ENCODE measurements around the gene CHDH.

DNA sequence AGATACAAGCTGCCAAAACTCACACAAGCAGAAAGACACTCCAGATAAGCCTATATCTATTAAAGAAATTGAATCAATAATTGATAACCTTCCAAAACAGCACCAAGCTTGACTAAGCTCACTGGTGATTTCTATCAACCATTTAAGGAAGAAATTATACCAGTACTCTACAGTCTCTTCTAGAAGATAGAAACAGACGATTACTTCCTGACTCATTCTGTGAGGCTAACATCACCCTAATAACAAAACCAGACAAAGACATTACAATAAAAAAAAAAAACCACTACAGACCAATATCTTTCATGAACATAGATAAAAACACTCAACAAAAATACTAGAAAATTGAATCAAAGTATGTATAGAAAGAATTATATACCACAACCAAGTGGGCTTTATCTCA, 20.2 kb downstream of the CHDH start:
- TF ChIP-seq RAD21 (IDR thresholded peaks at IDR 0.05; ENCODE audit: low read depth) (no peak), TAF1 (IDR thresholded peaks at IDR 0.05; ENCODE audit: low read depth) (no peak), YY1 (IDR thresholded peaks at IDR 0.05; ENCODE audit: low read depth) (no peak), CEBPB (IDR thresholded peaks at IDR 0.05) (no peak), CREB1 (IDR thresholded peaks at IDR 0.05; ENCODE audit: low read depth) (no peak)
- TF ChIP-seq, protein P1, sequence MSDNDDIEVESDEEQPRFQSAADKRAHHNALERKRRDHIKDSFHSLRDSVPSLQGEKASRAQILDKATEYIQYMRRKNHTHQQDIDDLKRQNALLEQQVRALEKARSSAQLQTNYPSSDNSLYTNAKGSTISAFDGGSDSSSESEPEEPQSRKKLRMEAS (IDR thresholded peaks at IDR 0.05) = no peak
